Measurements from ENCODE around the gene ZRANB1.

Gene ZRANB1

GRCh38 chr10:124963866-124964720 is 22.2 kb downstream of the ZRANB1 start:
- Histone ChIP-seq H3K9ac (ENCODE audit: insufficient read length, low read depth) (no peak overlapping the region), H3K36me3 (ENCODE audit: insufficient read depth, insufficient read length, low read length) (peaks cover 35% of the 10 kb centered on the region), H3K9me3 (ENCODE audit: insufficient read depth, low read length) (no peaks in the 10 kb centered on the region), H3K4me3 (ENCODE audit: insufficient read length, low read depth) (no peak overlapping the region), H3K27me3 (ENCODE audit: insufficient read depth, insufficient read length) (no peaks in the 10 kb centered on the region), H3K4me1 (ENCODE audit: insufficient read depth, insufficient read length) (no peaks in the 10 kb centered on the region)
- DNase-seq (ENCODE audit: low read depth, low spot score), result no peak
- TF ChIP-seq YY1 (IDR thresholded peaks at IDR 0.05; ENCODE audit: insufficient read depth, insufficient read length) (no peak), SUZ12 (IDR thresholded peaks at IDR 0.05; ENCODE audit: extremely low read depth, insufficient read depth, insufficient read length) (no peak), ZNF274 (IDR thresholded peaks at IDR 0.05; ENCODE audit: low read depth, low read length) (no peak)

DNA sequence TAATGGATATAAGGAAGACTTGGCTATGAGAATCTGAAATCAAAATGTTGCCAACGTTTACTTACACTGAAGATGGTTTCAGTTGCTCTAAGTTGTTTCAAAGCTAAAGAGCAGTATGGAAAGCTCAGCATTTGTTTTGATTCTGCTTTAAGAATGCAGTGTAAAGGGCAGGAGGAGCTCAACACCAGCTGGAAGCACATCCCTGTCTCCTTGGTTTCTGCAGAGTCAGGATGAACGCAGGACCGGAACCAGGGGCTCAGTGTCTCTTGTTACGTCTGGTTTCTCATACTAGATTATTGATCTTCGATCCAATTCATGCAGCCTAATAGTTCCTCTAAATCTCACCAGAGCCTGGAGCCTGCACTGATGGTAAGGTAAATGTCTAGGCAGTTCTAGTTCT is 24.1 kb downstream of the ZRANB1 start:
- Histone ChIP-seq H3K36me3 (ENCODE audit: insufficient read depth, insufficient read length, low read length) (peaks cover 41% of the 10 kb centered on the region), H3K9me3 (ENCODE audit: insufficient read depth, low read length) (no peaks in the 10 kb centered on the region), H3K9ac (ENCODE audit: insufficient read length, low read depth) (no peak overlapping the region), H3K4me1 (ENCODE audit: insufficient read depth, insufficient read length) (no peaks in the 10 kb centered on the region), H3K4me3 (ENCODE audit: insufficient read length, low read depth) (no peak overlapping the region), H3K27me3 (ENCODE audit: insufficient read depth, insufficient read length) (no peaks in the 10 kb centered on the region)
- no peak for TF ChIP-seq ZNF274 (IDR thresholded peaks at IDR 0.05; ENCODE audit: low read depth, low read length)
- TF ChIP-seq SUZ12 (IDR thresholded peaks at IDR 0.05; ENCODE audit: extremely low read depth, insufficient read depth, insufficient read length), result no peak
- no peak for TF ChIP-seq YY1 (IDR thresholded peaks at IDR 0.05; ENCODE audit: insufficient read depth, insufficient read length)
- DNase-seq (ENCODE audit: low read depth, low spot score), result no peak

DNA sequence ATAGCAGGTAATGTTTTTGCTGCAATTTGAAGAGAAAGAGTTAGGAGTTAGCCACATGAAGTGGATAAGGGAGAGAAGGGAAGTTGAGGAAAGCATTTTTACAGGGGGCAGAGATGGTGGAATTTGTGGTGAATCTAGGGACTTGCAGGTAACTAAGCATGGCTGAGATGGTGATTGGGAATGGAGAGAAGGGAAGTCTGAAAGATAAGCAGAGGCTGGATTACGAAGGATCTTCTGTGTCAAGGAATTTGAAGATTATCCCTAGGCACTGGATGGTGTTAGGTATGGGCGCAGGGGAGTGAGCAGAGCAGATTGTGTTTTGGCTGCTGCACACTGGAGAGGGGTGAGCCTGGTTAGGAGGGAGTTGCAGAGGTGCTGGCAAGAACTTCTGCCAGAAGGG is 25.3 kb downstream of the ZRANB1 start:
- Histone ChIP-seq H3K36me3 (ENCODE audit: insufficient read depth, insufficient read length, low read length) (peaks cover 39% of the 10 kb centered on the region), H3K4me1 (ENCODE audit: insufficient read depth, insufficient read length) (no peaks in the 10 kb centered on the region), H3K4me3 (ENCODE audit: insufficient read length, low read depth) (no peak overlapping the region), H3K27me3 (ENCODE audit: insufficient read depth, insufficient read length) (no peaks in the 10 kb centered on the region), H3K9me3 (ENCODE audit: insufficient read depth, low read length) (no peaks in the 10 kb centered on the region), H3K9ac (ENCODE audit: insufficient read length, low read depth) (no peak overlapping the region)
- no peak for TF ChIP-seq YY1 (IDR thresholded peaks at IDR 0.05; ENCODE audit: insufficient read depth, insufficient read length)
- DNase-seq (ENCODE audit: low read depth, low spot score), result no peak

- Histone ChIP-seq H3K4me1 (ENCODE audit: insufficient read depth, insufficient read length) (no peaks in the 10 kb centered on the region), H3K9ac (ENCODE audit: insufficient read length, low read depth) (no peak overlapping the region), H3K27me3 (ENCODE audit: insufficient read depth, insufficient read length) (no peaks in the 10 kb centered on the region), H3K36me3 (ENCODE audit: insufficient read depth, insufficient read length, low read length) (peaks cover 58% of the 10 kb centered on the region), H3K4me3 (ENCODE audit: insufficient read length, low read depth) (no peak overlapping the region), H3K9me3 (ENCODE audit: insufficient read depth, low read length) (no peaks in the 10 kb centered on the region)
- no peak for DNase-seq (ENCODE audit: low read depth, low spot score)
- TF ChIP-seq SUZ12 (IDR thresholded peaks at IDR 0.05; ENCODE audit: extremely low read depth, insufficient read depth, insufficient read length) (no peak), ZNF274 (IDR thresholded peaks at IDR 0.05; ENCODE audit: low read depth, low read length) (no peak), YY1 (IDR thresholded peaks at IDR 0.05; ENCODE audit: insufficient read depth, insufficient read length) (no peak)
Measured at GRCh38 chr10:124971276-124971675, 29.4 kb downstream of the ZRANB1 start.

DNA sequence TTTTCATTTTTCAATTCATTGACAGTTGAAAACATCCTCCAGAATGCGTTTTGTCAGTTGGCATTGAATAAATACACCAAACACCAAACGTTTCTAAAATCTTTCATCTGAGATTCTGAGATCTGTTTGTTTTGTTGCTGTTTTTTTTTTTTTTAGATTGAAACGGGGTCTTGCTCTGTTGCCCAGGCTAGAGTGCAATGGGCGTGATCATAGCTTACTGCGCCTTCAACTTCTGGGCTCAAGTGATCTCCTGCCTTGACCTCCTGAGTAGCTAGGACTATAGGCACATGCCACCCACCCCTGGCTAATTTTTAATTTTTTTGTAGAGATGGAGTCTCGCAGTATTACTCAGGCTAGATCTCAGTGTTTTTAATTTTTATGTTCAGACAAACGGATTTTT is 30.7 kb downstream of the ZRANB1 start:
- H3K36me3 ChIP-seq (ENCODE audit: insufficient read depth, insufficient read length, low read length), result peaks cover 46% of the 10 kb centered on the region
- H3K4me1 ChIP-seq (ENCODE audit: insufficient read depth, insufficient read length), result no peaks in the 10 kb centered on the region
- DNase-seq (ENCODE audit: low read depth, low spot score), result no peak
- H3K9me3 ChIP-seq (ENCODE audit: insufficient read depth, low read length), result no peaks in the 10 kb centered on the region
- no peaks in the 10 kb centered on the region for H3K27me3 ChIP-seq (ENCODE audit: insufficient read depth, insufficient read length)
- TF ChIP-seq ZNF274 (IDR thresholded peaks at IDR 0.05; ENCODE audit: low read depth, low read length) (no peak), SUZ12 (IDR thresholded peaks at IDR 0.05; ENCODE audit: extremely low read depth, insufficient read depth, insufficient read length) (no peak), YY1 (IDR thresholded peaks at IDR 0.05; ENCODE audit: insufficient read depth, insufficient read length) (no peak)
- H3K9ac ChIP-seq (ENCODE audit: insufficient read length, low read depth), result no peak overlapping the region
- no peak overlapping the region for H3K4me3 ChIP-seq (ENCODE audit: insufficient read length, low read depth)

DNA sequence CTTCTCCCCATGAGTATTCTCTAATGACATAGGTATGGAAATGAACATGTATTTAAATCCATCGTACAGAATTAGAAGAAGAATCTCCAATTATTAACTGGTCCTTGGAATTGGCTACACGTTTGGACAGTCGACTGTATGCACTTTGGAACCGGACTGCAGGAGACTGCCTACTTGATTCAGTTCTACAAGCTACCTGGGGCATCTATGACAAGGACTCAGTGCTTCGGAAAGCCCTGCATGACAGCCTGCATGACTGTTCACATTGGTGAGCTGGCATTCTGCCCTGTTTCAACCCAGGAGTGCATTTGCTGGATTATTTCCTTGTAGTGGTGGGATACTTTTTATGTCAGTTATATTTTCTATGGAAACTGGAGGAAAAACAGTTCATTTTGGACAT is 32.2 kb downstream of the ZRANB1 start:
- Histone ChIP-seq H3K9me3 (ENCODE audit: insufficient read depth, low read length) (no peaks in the 10 kb centered on the region), H3K9ac (ENCODE audit: insufficient read length, low read depth) (no peak overlapping the region), H3K27me3 (ENCODE audit: insufficient read depth, insufficient read length) (no peaks in the 10 kb centered on the region), H3K4me3 (ENCODE audit: insufficient read length, low read depth) (no peak overlapping the region), H3K4me1 (ENCODE audit: insufficient read depth, insufficient read length) (no peaks in the 10 kb centered on the region), H3K36me3 (ENCODE audit: insufficient read depth, insufficient read length, low read length) (peaks cover 38% of the 10 kb centered on the region)
- no peak for DNase-seq (ENCODE audit: low read depth, low spot score)
- TF ChIP-seq YY1 (IDR thresholded peaks at IDR 0.05; ENCODE audit: insufficient read depth, insufficient read length) (no peak), ZNF274 (IDR thresholded peaks at IDR 0.05; ENCODE audit: low read depth, low read length) (no peak)

DNA sequence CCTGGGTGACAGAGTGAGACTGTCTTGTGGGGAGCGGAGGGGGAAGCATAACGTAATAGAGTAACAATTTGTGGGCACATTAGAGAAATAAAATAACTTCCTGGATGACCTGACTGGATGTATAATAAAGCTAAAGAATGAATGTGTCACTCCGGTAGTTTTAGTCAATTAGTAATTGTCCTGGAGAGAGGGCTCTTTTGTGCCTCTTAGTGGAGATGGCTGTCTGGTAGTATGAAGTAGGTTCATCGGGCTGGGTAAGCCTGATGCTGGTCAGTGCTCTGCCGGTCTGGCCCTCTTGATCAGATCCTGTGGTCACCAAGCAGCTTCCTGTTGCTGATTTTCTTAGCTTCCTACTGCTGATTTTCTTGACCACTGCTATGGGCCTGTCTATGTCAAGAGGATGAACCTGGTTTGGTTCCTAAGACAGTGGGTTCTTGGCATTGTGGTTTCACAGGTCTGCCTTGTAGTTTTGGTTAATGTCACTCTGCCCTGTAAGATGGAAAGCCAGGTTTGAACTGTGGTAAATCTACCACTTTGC is 34.1 kb downstream of the ZRANB1 start:
- no peaks in the 10 kb centered on the region for H3K27me3 ChIP-seq (ENCODE audit: insufficient read depth, insufficient read length)
- no peaks in the 10 kb centered on the region for H3K4me1 ChIP-seq (ENCODE audit: insufficient read depth, insufficient read length)
- H3K36me3 ChIP-seq (ENCODE audit: insufficient read depth, insufficient read length, low read length), result peaks cover 36% of the 10 kb centered on the region
- TF ChIP-seq YY1 (IDR thresholded peaks at IDR 0.05; ENCODE audit: insufficient read depth, insufficient read length) (no peak), ZNF274 (IDR thresholded peaks at IDR 0.05; ENCODE audit: low read depth, low read length) (no peak), SUZ12 (IDR thresholded peaks at IDR 0.05; ENCODE audit: extremely low read depth, insufficient read depth, insufficient read length) (no peak)
- no peaks in the 10 kb centered on the region for H3K9me3 ChIP-seq (ENCODE audit: insufficient read depth, low read length)
- DNase-seq (ENCODE audit: low read depth, low spot score), result no peak
- no peak overlapping the region for H3K4me3 ChIP-seq (ENCODE audit: insufficient read length, low read depth)
- no peak overlapping the region for H3K9ac ChIP-seq (ENCODE audit: insufficient read length, low read depth)

All from NT2/D1 (cell line).